ENCODE data around the gene DYNC1H1.

- TF ChIP-seq CTCF (IDR thresholded peaks at IDR 0.05 in 8 of 11, conservative IDR thresholded peaks at IDR 0.05 in 3 of 11) = no peak
- no peak for TF ChIP-seq POLR2A (IDR thresholded peaks at IDR 0.05)
Observed at GRCh38 chr14:102094101-102094500, 129.7 kb downstream of the DYNC1H1 start.

Data from spleen (tissue), 7 donors.